Osteocyte (in vitro differentiated cells): Measurements from ENCODE around the gene CBX8. TPM values are rescaled to one million over a fixed set of nuclear protein-coding genes. Genes with fewer than 3 reads are reported as not detected.

Experiments used
- DNase-seq: peaks from one replicate; pipeline ENCODE4 v3.0.0; 2021; ENCODE audit warnings: mixed read lengths; ENCODE audit not compliant: unreplicated experiment; ENCODE audit errors: extremely low spot score
- H3K27ac Mint-ChIP-seq: one replicate; pipeline ENCODE4 v1.8.0; 2021; ENCODE audit warnings: mild to moderate bottlenecking, mixed read lengths; ENCODE audit not compliant: unreplicated experiment
- H3K27me3 Mint-ChIP-seq: one replicate; pipeline ENCODE4 v1.8.0; 2021; ENCODE audit warnings: mixed read lengths; ENCODE audit not compliant: unreplicated experiment
- H3K36me3 Mint-ChIP-seq: one replicate; pipeline ENCODE4 v1.8.0; 2021; ENCODE audit warnings: mixed read lengths; ENCODE audit not compliant: unreplicated experiment
- H3K4me1 Mint-ChIP-seq: one replicate; pipeline ENCODE4 v1.8.0; 2021; ENCODE audit warnings: mixed read lengths; ENCODE audit not compliant: unreplicated experiment
- H3K4me3 Mint-ChIP-seq: one replicate; pipeline ENCODE4 v1.8.0; 2021; ENCODE audit warnings: mild to moderate bottlenecking, moderate library complexity, mixed read lengths; ENCODE audit not compliant: unreplicated experiment
- H3K9me3 Mint-ChIP-seq: one replicate; pipeline ENCODE4 v1.8.0; 2021; ENCODE audit warnings: mixed read lengths; ENCODE audit not compliant: unreplicated experiment
- total RNA-seq: library from RNA; stranded (reverse); gene quantifications from 2 replicates; pipeline ENCODE4 v1.2.1, GENCODE V29; 2021
- TF ChIP-seq, protein P1 (sequence below): fragments of 200-600 bp; sonication (generic); IDR thresholded peaks from 2 replicates; pipeline ENCODE4 v1.5.0; 2021; ENCODE audit warnings: antibody characterized with exemption, mild to moderate bottlenecking, moderate library complexity

Gene CBX8
- total RNA-seq, 1 donor from 2014 or later, result 5.4 TPM

DNA sequence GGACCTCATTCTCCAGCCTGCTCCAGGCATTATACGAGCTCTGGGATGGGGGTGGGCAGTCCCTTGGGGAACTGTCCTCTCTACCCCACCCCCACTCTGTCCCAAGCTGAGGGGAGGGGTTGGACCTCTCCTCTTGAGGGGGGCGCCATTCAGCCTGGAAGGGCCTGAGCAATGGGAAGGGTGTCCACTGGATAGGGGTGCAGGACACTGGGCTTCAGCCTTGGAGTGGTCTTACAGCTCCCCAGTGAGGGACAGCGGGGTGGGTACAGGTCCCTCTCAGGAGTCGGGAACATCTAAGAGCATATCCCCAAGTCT, 9.5 kb upstream of the CBX8 start:
- DNase-seq, result no peak
- peaks cover 74% of the 10 kb centered on the region for H3K27me3 Mint-ChIP-seq
- H3K27ac Mint-ChIP-seq, result no peak overlapping the region
- no peaks in the 10 kb centered on the region for H3K9me3 Mint-ChIP-seq
- H3K36me3 Mint-ChIP-seq, result no peaks in the 10 kb centered on the region
- TF ChIP-seq, protein P1, sequence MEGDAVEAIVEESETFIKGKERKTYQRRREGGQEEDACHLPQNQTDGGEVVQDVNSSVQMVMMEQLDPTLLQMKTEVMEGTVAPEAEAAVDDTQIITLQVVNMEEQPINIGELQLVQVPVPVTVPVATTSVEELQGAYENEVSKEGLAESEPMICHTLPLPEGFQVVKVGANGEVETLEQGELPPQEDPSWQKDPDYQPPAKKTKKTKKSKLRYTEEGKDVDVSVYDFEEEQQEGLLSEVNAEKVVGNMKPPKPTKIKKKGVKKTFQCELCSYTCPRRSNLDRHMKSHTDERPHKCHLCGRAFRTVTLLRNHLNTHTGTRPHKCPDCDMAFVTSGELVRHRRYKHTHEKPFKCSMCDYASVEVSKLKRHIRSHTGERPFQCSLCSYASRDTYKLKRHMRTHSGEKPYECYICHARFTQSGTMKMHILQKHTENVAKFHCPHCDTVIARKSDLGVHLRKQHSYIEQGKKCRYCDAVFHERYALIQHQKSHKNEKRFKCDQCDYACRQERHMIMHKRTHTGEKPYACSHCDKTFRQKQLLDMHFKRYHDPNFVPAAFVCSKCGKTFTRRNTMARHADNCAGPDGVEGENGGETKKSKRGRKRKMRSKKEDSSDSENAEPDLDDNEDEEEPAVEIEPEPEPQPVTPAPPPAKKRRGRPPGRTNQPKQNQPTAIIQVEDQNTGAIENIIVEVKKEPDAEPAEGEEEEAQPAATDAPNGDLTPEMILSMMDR, result no peak
- peaks cover 18% of the 10 kb centered on the region for H3K4me1 Mint-ChIP-seq
- no peak overlapping the region for H3K4me3 Mint-ChIP-seq

DNA sequence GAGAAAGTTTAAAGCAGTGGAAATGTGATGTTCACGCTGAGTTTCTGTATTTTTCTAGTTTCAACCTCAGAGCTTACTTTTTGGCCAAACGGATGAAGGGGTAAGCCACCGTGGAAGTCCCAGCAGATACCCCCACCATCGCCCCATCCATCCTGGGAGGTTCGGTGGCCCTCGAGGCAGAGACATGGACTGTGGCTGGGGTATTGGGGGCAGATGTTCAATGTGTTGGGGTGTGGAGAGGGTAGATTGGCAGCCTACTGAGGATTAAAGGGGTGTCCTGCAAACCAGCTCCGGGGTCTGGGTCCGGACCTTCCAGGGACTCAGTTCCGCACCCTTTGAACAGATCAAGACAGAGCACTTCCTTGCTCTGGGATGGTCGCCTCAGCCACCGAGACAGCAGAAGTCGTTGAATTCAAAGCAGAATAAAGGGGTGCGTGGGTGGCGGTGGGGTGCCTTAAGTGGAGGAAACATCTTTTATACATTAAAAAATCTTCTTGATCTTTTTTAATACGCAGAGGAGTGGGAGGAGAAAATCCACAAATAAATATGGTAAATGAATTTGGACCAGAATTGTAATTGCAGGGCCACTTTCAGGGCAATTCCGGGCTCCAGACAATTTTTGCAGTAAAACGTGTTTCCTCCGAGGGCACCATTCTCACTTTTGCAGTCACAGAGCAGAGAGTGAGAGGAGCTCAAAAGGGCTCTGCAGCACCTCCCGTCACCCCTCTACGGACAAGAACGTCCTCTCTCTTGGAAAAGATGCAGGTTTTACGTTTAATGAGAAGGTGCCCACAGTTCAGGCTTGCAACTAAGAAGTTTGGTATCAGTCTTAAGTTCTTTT, 8.2 kb upstream of the CBX8 start:
- TF ChIP-seq, protein P1, result no peak
- H3K36me3 Mint-ChIP-seq, result no peaks in the 10 kb centered on the region
- peaks cover 21% of the 10 kb centered on the region for H3K4me1 Mint-ChIP-seq
- no peak overlapping the region for H3K4me3 Mint-ChIP-seq
- no peaks in the 10 kb centered on the region for H3K9me3 Mint-ChIP-seq
- no peak overlapping the region for H3K27ac Mint-ChIP-seq
- DNase-seq, result no peak
- H3K27me3 Mint-ChIP-seq, result peaks cover 75% of the 10 kb centered on the region

DNA sequence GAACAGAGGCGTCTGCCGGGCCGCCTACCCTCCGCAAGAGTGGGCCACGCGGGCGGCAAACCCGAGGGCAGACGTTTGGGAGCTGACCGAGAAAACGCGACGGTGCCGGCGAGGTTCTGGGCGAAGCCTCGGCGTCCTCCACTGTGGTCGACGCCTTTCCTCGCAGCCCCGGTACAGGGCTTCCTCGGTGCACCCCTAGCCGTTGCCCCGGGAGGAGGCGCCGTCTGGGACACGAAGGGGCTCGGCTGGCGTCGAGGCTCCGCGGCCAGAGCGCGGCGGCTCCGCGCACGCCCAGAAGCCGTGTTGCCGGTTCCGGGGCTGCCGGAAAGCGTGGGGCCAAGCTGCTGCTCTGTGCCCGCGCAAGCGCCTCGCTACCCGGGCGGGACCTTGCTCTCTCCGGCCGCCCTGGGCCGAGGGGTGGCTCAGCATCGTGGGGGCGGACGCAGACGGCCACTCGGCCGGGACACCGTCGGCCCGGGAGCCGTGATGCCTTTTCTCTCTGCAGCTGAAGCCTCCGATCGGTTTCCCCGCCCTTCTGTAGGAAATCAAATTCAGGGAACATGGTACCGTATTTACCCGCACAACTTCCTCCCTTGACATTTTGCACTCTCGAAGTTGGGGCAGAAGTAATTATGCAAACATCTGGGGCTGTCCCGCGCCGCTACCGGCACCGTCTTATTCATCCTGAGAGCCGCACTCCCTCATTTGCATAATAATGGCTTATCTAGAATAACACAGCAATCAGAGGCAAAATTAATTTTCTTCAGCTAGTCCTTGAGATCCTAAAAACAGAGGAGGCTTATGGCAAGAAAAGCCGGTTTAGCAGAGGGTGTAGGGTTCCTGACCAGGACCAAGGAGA, 7.3 kb upstream of the CBX8 start:
- Mint-ChIP-seq H3K4me1 (peaks cover 25% of the 10 kb centered on the region), H3K36me3 (no peaks in the 10 kb centered on the region), H3K9me3 (no peaks in the 10 kb centered on the region), H3K27me3 (peaks cover 80% of the 10 kb centered on the region), H3K4me3 (peak overlapping the region; percentile 50), H3K27ac (no peak overlapping the region)
- DNase-seq, result peak; percentile 84
- TF ChIP-seq, protein P1, result no peak

DNA sequence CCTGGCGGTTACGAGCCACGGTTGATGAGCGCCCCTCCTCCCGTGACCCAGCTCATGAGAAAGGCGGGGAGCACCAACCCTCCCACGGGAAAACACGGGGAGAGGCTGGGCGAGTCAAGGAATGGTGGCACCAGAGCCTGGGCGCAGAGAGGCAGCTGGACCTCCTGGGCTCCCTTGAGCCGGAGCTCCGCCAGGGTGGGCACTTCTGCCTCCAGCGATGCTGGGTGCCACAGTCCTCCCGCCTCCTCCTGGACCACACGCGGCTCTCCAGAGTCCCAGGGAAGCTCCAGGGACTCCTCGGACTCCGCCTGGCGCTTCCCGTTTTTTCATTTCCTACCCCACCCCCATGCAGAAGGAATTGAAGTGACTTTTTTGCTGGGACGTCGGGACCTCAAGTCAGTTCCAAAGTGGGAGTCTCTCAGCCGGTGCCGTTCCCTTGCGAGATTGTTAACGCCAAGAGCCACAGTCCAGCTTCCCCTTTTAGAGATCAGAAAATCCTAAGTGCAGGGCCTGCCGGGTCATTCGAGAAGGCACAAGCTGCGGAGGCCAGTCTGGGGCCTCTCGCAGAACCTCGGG, 6.6 kb upstream of the CBX8 start:
- Mint-ChIP-seq H3K36me3 (no peaks in the 10 kb centered on the region), H3K27ac (no peak overlapping the region), H3K4me3 (no peak overlapping the region), H3K9me3 (no peaks in the 10 kb centered on the region), H3K27me3 (peaks cover 78% of the 10 kb centered on the region), H3K4me1 (peaks cover 29% of the 10 kb centered on the region)
- TF ChIP-seq, protein P1, result no peak
- DNase-seq, result no peak
